ENCODE results near the gene PRR20G.

Gene PRR20G

GRCh38 chr3:127263037-127263436, 24.8 kb downstream of the PRR20G start:
- DNase-seq (ENCODE audit: low read depth): no peak

- DNase-seq (ENCODE audit: low read depth): no peak
Observed at GRCh38 chr3:127262533-127262932, 25.3 kb downstream of the PRR20G start.

- DNase-seq (ENCODE audit: low read depth): no peak
Observed at GRCh38 chr3:127261925-127262324, 25.9 kb downstream of the PRR20G start.

GRCh38 chr3:127260826-127261555, 26.9 kb downstream of the PRR20G start:
- no peak for DNase-seq (ENCODE audit: low read depth)

GRCh38 chr3:127260416-127260815, 27.4 kb downstream of the PRR20G start:
- no peak for DNase-seq (ENCODE audit: low read depth)

GRCh38 chr3:127259882-127260281, 28.0 kb downstream of the PRR20G start:
- no peak for DNase-seq (ENCODE audit: low read depth)

GRCh38 chr3:127258733-127259132, 29.1 kb downstream of the PRR20G start:
- no peak for DNase-seq (ENCODE audit: low read depth)

GRCh38 chr3:127257351-127257750, 30.5 kb downstream of the PRR20G start:
- no peak for DNase-seq (ENCODE audit: low read depth)

GRCh38 chr3:127256733-127257271, 31.0 kb downstream of the PRR20G start:
- no peak for DNase-seq (ENCODE audit: low read depth)

- DNase-seq (ENCODE audit: low read depth): no peak
Observed at GRCh38 chr3:127256138-127256537, 31.7 kb downstream of the PRR20G start.

- DNase-seq (ENCODE audit: low read depth): no peak
Observed at GRCh38 chr3:127255516-127255915, 32.3 kb downstream of the PRR20G start.

- no peak for DNase-seq (ENCODE audit: low read depth)
Observed at GRCh38 chr3:127254730-127255129, 33.1 kb downstream of the PRR20G start.

- no peak for DNase-seq (ENCODE audit: low read depth)
Observed at GRCh38 chr3:127254033-127254644, 33.7 kb downstream of the PRR20G start.

- no peak for DNase-seq (ENCODE audit: low read depth)
Observed at GRCh38 chr3:127253491-127253890, 34.4 kb downstream of the PRR20G start.

GRCh38 chr3:127252446-127252845, 35.4 kb downstream of the PRR20G start:
- no peak for DNase-seq (ENCODE audit: low read depth)

- DNase-seq (ENCODE audit: low read depth): no peak
Observed at GRCh38 chr3:127250032-127250431, 37.8 kb downstream of the PRR20G start.

- no peak for DNase-seq (ENCODE audit: low read depth)
Observed at GRCh38 chr3:127247292-127247691, 40.6 kb downstream of the PRR20G start.

GRCh38 chr3:127238602-127239001, 49.2 kb downstream of the PRR20G start:
- DNase-seq (ENCODE audit: low read depth): no peak

GRCh38 chr3:127237835-127238234, 50.0 kb downstream of the PRR20G start:
- no peak for DNase-seq (ENCODE audit: low read depth)

- no peak for DNase-seq (ENCODE audit: low read depth)
Observed at GRCh38 chr3:127235706-127236105, 52.1 kb downstream of the PRR20G start.

GRCh38 chr3:127234778-127235177, 53.1 kb downstream of the PRR20G start:
- no peak for DNase-seq (ENCODE audit: low read depth)

All from activated T-helper 1 cell treated with Interleukin-2 at 50 U/mL for 16 hours (primary cell).